ENCODE results near the gene VDR.
A peak's percentile ranks its signal among the peaks of the same experiment; 100 is the strongest.
"Not testable (repeated sequence)": the region's sequence is repeated elsewhere in the genome, so short reads cannot be mapped to it uniquely, and the experiment has no call there.

The VDR gene

GRCh38 chr12:47818007-47818376 is 86.8 kb downstream of the VDR start:
- no peaks in the 10 kb centered on the region for H3K9me3 ChIP-seq (ENCODE audit: control insufficient read depth in 1 of 2, low read length in 2 of 2)
- no peaks in the 10 kb centered on the region for H3K36me3 ChIP-seq (ENCODE audit: control insufficient read depth in 1 of 2, insufficient read depth in 2 of 2, low read length in 2 of 2)
- peak overlapping the region; percentile 68 to 74 for H3K4me3 ChIP-seq (ENCODE audit: low read depth in 1 of 2, low read length in 2 of 2)
- H3K27me3 ChIP-seq (ENCODE audit: control insufficient read depth in 1 of 2, insufficient read depth in 2 of 2, low read length in 2 of 2) = no peaks in the 10 kb centered on the region
- peak overlapping the region; percentile 50 to 59 for H3K9ac ChIP-seq (ENCODE audit: low read depth in 1 of 2, low read length in 2 of 2)
- peaks cover 68 to 70% of the 10 kb centered on the region in 2 donors for H3K4me1 ChIP-seq (ENCODE audit: control insufficient read depth in 1 of 2, insufficient read depth in 2 of 2, low read length in 2 of 2)
- no peak overlapping the region for H3K27ac ChIP-seq (ENCODE audit: low read depth, low read length)

- H3K27me3 ChIP-seq (ENCODE audit: control insufficient read depth in 1 of 2, insufficient read depth in 2 of 2, low read length in 2 of 2) = no peaks in the 10 kb centered on the region
- H3K4me3 ChIP-seq (ENCODE audit: low read depth in 1 of 2, low read length in 2 of 2) = peak overlapping the region; percentile 68 to 74
- H3K9me3 ChIP-seq (ENCODE audit: control insufficient read depth in 1 of 2, low read length in 2 of 2) = no peaks in the 10 kb centered on the region
- peak overlapping the region; percentile 41 to 59 for H3K9ac ChIP-seq (ENCODE audit: low read depth in 1 of 2, low read length in 2 of 2)
- H3K4me1 ChIP-seq (ENCODE audit: control insufficient read depth in 1 of 2, insufficient read depth in 2 of 2, low read length in 2 of 2) = peaks cover 70 to 71% of the 10 kb centered on the region in 2 donors
- H3K27ac ChIP-seq (ENCODE audit: low read depth, low read length) = peak overlapping the region; percentile 73
- H3K36me3 ChIP-seq (ENCODE audit: control insufficient read depth in 1 of 2, insufficient read depth in 2 of 2, low read length in 2 of 2) = no peaks in the 10 kb centered on the region
Measured at GRCh38 chr12:47817272-47818006, 87.4 kb downstream of the VDR start.

GRCh38 chr12:47816403-47817271 is 88.2 kb downstream of the VDR start:
- Histone ChIP-seq H3K27me3 (ENCODE audit: control insufficient read depth in 1 of 2, insufficient read depth in 2 of 2, low read length in 2 of 2) (no peaks in the 10 kb centered on the region), H3K36me3 (ENCODE audit: control insufficient read depth in 1 of 2, insufficient read depth in 2 of 2, low read length in 2 of 2) (no peaks in the 10 kb centered on the region), H3K4me1 (ENCODE audit: control insufficient read depth in 1 of 2, insufficient read depth in 2 of 2, low read length in 2 of 2) (peaks cover 71% of the 10 kb centered on the region in 2 donors), H3K4me3 (ENCODE audit: low read depth in 1 of 2, low read length in 2 of 2) (peak overlapping the region; percentile 6 to 74), H3K27ac (ENCODE audit: low read depth, low read length) (peak overlapping the region; percentile 73), H3K9me3 (ENCODE audit: control insufficient read depth in 1 of 2, low read length in 2 of 2) (no peaks in the 10 kb centered on the region), H3K9ac (ENCODE audit: low read depth in 1 of 2, low read length in 2 of 2) (peak overlapping the region; percentile 5 to 39)

GRCh38 chr12:47815447-47815846 is 89.3 kb downstream of the VDR start:
- H3K27ac ChIP-seq (ENCODE audit: low read depth, low read length); H3K9me3 ChIP-seq (ENCODE audit: control insufficient read depth in 1 of 2, low read length in 2 of 2); H3K4me3 ChIP-seq (ENCODE audit: low read depth in 1 of 2, low read length in 2 of 2); H3K9ac ChIP-seq (ENCODE audit: low read depth in 1 of 2, low read length in 2 of 2); H3K36me3 ChIP-seq (ENCODE audit: control insufficient read depth in 1 of 2, insufficient read depth in 2 of 2, low read length in 2 of 2); H3K27me3 ChIP-seq (ENCODE audit: control insufficient read depth in 1 of 2, insufficient read depth in 2 of 2, low read length in 2 of 2): not testable (repeated sequence)
- peaks cover 70 to 73% of the 10 kb centered on the region in 2 donors for H3K4me1 ChIP-seq (ENCODE audit: control insufficient read depth in 1 of 2, insufficient read depth in 2 of 2, low read length in 2 of 2)

- H3K9ac ChIP-seq (ENCODE audit: low read depth in 1 of 2, low read length in 2 of 2) = no peak overlapping the region
Measured at GRCh38 chr12:47814539-47815170, 90.1 kb downstream of the VDR start.

GRCh38 chr12:47813511-47814196 is 91.1 kb downstream of the VDR start:
- peak overlapping the region; percentile 70 for H3K9ac ChIP-seq (ENCODE audit: low read depth in 1 of 2, low read length in 2 of 2)
- H3K4me3 ChIP-seq (ENCODE audit: low read depth in 1 of 2, low read length in 2 of 2) = peak overlapping the region; percentile 61 to 67

More at GRCh38 chr12:47814539-47815170, 90.1 kb downstream of the VDR start:
- peaks cover 69 to 74% of the 10 kb centered on the region in 2 donors for H3K4me1 ChIP-seq (ENCODE audit: control insufficient read depth in 1 of 2, insufficient read depth in 2 of 2, low read length in 2 of 2)
- peak overlapping the region in 1 of 2 donors; percentile 16 for H3K4me3 ChIP-seq (ENCODE audit: low read depth in 1 of 2, low read length in 2 of 2)
- H3K27me3 ChIP-seq (ENCODE audit: control insufficient read depth in 1 of 2, insufficient read depth in 2 of 2, low read length in 2 of 2) = no peaks in the 10 kb centered on the region
- peak overlapping the region; percentile 81 for H3K27ac ChIP-seq (ENCODE audit: low read depth, low read length)
- H3K9me3 ChIP-seq (ENCODE audit: control insufficient read depth in 1 of 2, low read length in 2 of 2) = no peaks in the 10 kb centered on the region
- H3K36me3 ChIP-seq (ENCODE audit: control insufficient read depth in 1 of 2, insufficient read depth in 2 of 2, low read length in 2 of 2) = no peaks in the 10 kb centered on the region

GRCh38 chr12:47812797-47813510 is 91.8 kb downstream of the VDR start:
- H3K4me1 ChIP-seq (ENCODE audit: control insufficient read depth in 1 of 2, insufficient read depth in 2 of 2, low read length in 2 of 2) = peaks cover 73 to 79% of the 10 kb centered on the region in 2 donors
- H3K9me3 ChIP-seq (ENCODE audit: control insufficient read depth in 1 of 2, low read length in 2 of 2) = no peaks in the 10 kb centered on the region
- peak overlapping the region; percentile 70 to 71 for H3K9ac ChIP-seq (ENCODE audit: low read depth in 1 of 2, low read length in 2 of 2)
- peak overlapping the region; percentile 81 for H3K27ac ChIP-seq (ENCODE audit: low read depth, low read length)
- H3K27me3 ChIP-seq (ENCODE audit: control insufficient read depth in 1 of 2, insufficient read depth in 2 of 2, low read length in 2 of 2) = no peaks in the 10 kb centered on the region
- H3K36me3 ChIP-seq (ENCODE audit: control insufficient read depth in 1 of 2, insufficient read depth in 2 of 2, low read length in 2 of 2) = no peaks in the 10 kb centered on the region
- peak overlapping the region; percentile 61 to 67 for H3K4me3 ChIP-seq (ENCODE audit: low read depth in 1 of 2, low read length in 2 of 2)

More at GRCh38 chr12:47813511-47814196, 91.1 kb downstream of the VDR start:
- Histone ChIP-seq H3K9me3 (ENCODE audit: control insufficient read depth in 1 of 2, low read length in 2 of 2) (no peaks in the 10 kb centered on the region), H3K27ac (ENCODE audit: low read depth, low read length) (peak overlapping the region; percentile 81), H3K4me1 (ENCODE audit: control insufficient read depth in 1 of 2, insufficient read depth in 2 of 2, low read length in 2 of 2) (peaks cover 74 to 79% of the 10 kb centered on the region in 2 donors), H3K27me3 (ENCODE audit: control insufficient read depth in 1 of 2, insufficient read depth in 2 of 2, low read length in 2 of 2) (no peaks in the 10 kb centered on the region), H3K36me3 (ENCODE audit: control insufficient read depth in 1 of 2, insufficient read depth in 2 of 2, low read length in 2 of 2) (no peaks in the 10 kb centered on the region)

GRCh38 chr12:47811581-47812484 is 93.0 kb downstream of the VDR start:
- peak overlapping the region; percentile 70 to 71 for H3K9ac ChIP-seq (ENCODE audit: low read depth in 1 of 2, low read length in 2 of 2)
- H3K27ac ChIP-seq (ENCODE audit: low read depth, low read length) = peak overlapping the region; percentile 81
- H3K4me3 ChIP-seq (ENCODE audit: low read depth in 1 of 2, low read length in 2 of 2) = peak overlapping the region; percentile 61 to 67
- no peaks in the 10 kb centered on the region for H3K9me3 ChIP-seq (ENCODE audit: control insufficient read depth in 1 of 2, low read length in 2 of 2)
- no peaks in the 10 kb centered on the region for H3K27me3 ChIP-seq (ENCODE audit: control insufficient read depth in 1 of 2, insufficient read depth in 2 of 2, low read length in 2 of 2)
- H3K4me1 ChIP-seq (ENCODE audit: control insufficient read depth in 1 of 2, insufficient read depth in 2 of 2, low read length in 2 of 2) = peaks cover 71 to 79% of the 10 kb centered on the region in 2 donors
- no peaks in the 10 kb centered on the region for H3K36me3 ChIP-seq (ENCODE audit: control insufficient read depth in 1 of 2, insufficient read depth in 2 of 2, low read length in 2 of 2)
